ENCODE results near the gene PTPRF. TPM values are rescaled to one million over a fixed set of nuclear protein-coding genes. Genes with fewer than 3 reads are reported as not detected.
A peak's percentile ranks its signal among the peaks of the same experiment; 100 is the strongest.

PTPRF gene
- total RNA-seq, 1 experiment from 2014 or later = not detected

DNA sequence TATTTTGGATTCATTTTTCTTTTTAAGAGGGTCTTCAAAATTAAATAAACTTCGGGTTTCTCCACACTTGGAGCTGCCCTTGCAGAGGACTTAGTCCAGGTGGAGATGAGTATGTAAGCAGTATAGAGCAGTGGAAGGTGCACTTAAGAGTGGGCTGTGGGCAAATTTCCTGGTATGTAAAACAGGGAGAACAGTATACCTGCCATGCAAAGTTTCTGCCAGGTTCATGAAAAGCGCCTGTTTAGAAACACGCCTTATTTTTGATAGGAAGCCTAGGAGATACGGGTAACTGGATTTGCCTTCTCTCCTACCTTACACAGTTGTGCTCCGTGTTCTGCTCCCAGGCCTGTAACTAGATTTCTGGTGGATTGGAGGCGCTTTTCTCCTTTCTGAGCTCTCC is 120.5 kb downstream of the PTPRF start:
- Histone ChIP-seq H3K4me2 (ENCODE audit: low read depth, low read length, poor library complexity, severe bottlenecking) (peak overlapping the region; percentile 94), H4K20me1 (ENCODE audit: insufficient read depth, low read depth, low read length) (peaks cover 14% of the 10 kb centered on the region), H3K4me3 (ENCODE audit: low read length) (peak overlapping the region; percentile 98), H3K36me3 (ENCODE audit: insufficient read depth, low read length) (peaks cover 32% of the 10 kb centered on the region), H3K9me2 (replicated peaks; ENCODE audit: insufficient read depth, low read length) (no peaks in the 10 kb centered on the region), H3K4me1 (ENCODE audit: low read length) (peaks cover 40% of the 10 kb centered on the region), H3K9ac (ENCODE audit: low read length) (peak overlapping the region; percentile 96), H2AFZ (ENCODE audit: low read length) (no peak overlapping the region), H3K79me2 (ENCODE audit: low read length) (peaks cover 53% of the 10 kb centered on the region), H3K9me3 (ENCODE audit: low read length) (no peaks in the 10 kb centered on the region), H3K27me3 (ENCODE audit: low read length) (no peaks in the 10 kb centered on the region), H3K27ac (ENCODE audit: low read length) (peak overlapping the region; percentile 74)
- peak; percentile 60 for DNase-seq

- Histone ChIP-seq H3K9me3 (ENCODE audit: low read length) (no peaks in the 10 kb centered on the region), H3K27me3 (ENCODE audit: low read length) (no peaks in the 10 kb centered on the region), H3K27ac (ENCODE audit: low read length) (peak overlapping the region; percentile 74; the same call in 1 of the 2 replicates), H3K9ac (ENCODE audit: low read length) (peak overlapping the region; percentile 96), H2AFZ (ENCODE audit: low read length) (no peak overlapping the region), H3K4me1 (ENCODE audit: low read length) (peaks cover 40% of the 10 kb centered on the region), H3K36me3 (ENCODE audit: insufficient read depth, low read length) (peaks cover 38% of the 10 kb centered on the region), H3K4me2 (ENCODE audit: low read depth, low read length, poor library complexity, severe bottlenecking) (peak overlapping the region; percentile 94), H3K9me2 (replicated peaks; ENCODE audit: insufficient read depth, low read length) (no peaks in the 10 kb centered on the region), H3K4me3 (ENCODE audit: low read length) (peak overlapping the region; percentile 98), H3K79me2 (ENCODE audit: low read length) (peaks cover 53% of the 10 kb centered on the region), H4K20me1 (ENCODE audit: insufficient read depth, low read depth, low read length) (peaks cover 14% of the 10 kb centered on the region)
- no peak for DNase-seq
These were observed 121.2 kb downstream of the PTPRF start for GRCh38 chr1:43651902-43652301.

GRCh38 chr1:43653339-43653738 is 122.7 kb downstream of the PTPRF start:
- Histone ChIP-seq H3K27ac (ENCODE audit: low read length) (peak overlapping the region; percentile 76), H4K20me1 (ENCODE audit: insufficient read depth, low read depth, low read length) (peaks cover 14% of the 10 kb centered on the region), H3K9me3 (ENCODE audit: low read length) (no peaks in the 10 kb centered on the region), H3K36me3 (ENCODE audit: insufficient read depth, low read length) (peaks cover 40% of the 10 kb centered on the region), H3K9ac (ENCODE audit: low read length) (peak overlapping the region; percentile 48), H3K4me2 (ENCODE audit: low read depth, low read length, poor library complexity, severe bottlenecking) (peak overlapping the region; percentile 62), H2AFZ (ENCODE audit: low read length) (no peak overlapping the region), H3K9me2 (replicated peaks; ENCODE audit: insufficient read depth, low read length) (no peaks in the 10 kb centered on the region), H3K4me3 (ENCODE audit: low read length) (peak overlapping the region; percentile 30; the same call in 1 of the 2 replicates), H3K4me1 (ENCODE audit: low read length) (peaks cover 40% of the 10 kb centered on the region), H3K79me2 (ENCODE audit: low read length) (peaks cover 53% of the 10 kb centered on the region), H3K27me3 (ENCODE audit: low read length) (no peaks in the 10 kb centered on the region)
- peak; percentile 71 for DNase-seq

DNA sequence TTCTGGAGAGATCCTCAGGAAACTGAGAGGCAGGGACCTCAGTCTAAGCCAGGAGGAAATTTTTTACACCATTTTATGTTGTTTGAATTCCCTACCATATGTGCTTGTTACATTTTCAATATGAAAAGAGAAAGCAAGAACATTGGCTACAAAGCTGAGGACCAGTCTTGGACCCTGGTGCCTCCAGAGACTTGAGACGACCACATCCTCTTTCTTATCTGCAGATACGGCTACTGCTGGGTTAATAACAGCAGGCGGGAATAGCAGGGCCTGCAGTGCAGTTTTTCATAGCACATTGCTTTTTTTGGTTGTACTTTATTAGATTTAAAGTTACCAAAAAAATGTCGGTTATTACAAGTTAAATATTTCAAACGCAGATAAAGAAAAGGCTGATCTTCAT is 123.2 kb downstream of the PTPRF start:
- no peak overlapping the region for H2AFZ ChIP-seq (ENCODE audit: low read length)
- no peaks in the 10 kb centered on the region for H3K9me2 ChIP-seq (replicated peaks; ENCODE audit: insufficient read depth, low read length)
- peaks cover 53% of the 10 kb centered on the region for H3K79me2 ChIP-seq (ENCODE audit: low read length)
- H3K9ac ChIP-seq (ENCODE audit: low read length) = peak overlapping the region; percentile 48
- no peaks in the 10 kb centered on the region for H3K9me3 ChIP-seq (ENCODE audit: low read length)
- peak overlapping the region; percentile 62 for H3K4me2 ChIP-seq (ENCODE audit: low read depth, low read length, poor library complexity, severe bottlenecking)
- peaks cover 14% of the 10 kb centered on the region for H4K20me1 ChIP-seq (ENCODE audit: insufficient read depth, low read depth, low read length)
- H3K4me1 ChIP-seq (ENCODE audit: low read length) = peaks cover 39% of the 10 kb centered on the region
- H3K36me3 ChIP-seq (ENCODE audit: insufficient read depth, low read length) = peaks cover 40% of the 10 kb centered on the region
- H3K27me3 ChIP-seq (ENCODE audit: low read length) = no peaks in the 10 kb centered on the region
- H3K27ac ChIP-seq (ENCODE audit: low read length) = peak overlapping the region; percentile 76
- peak; percentile 60 for DNase-seq
- peak overlapping the region; percentile 30 for H3K4me3 ChIP-seq (ENCODE audit: low read length)

GRCh38 chr1:43655953-43656352 is 125.3 kb downstream of the PTPRF start:
- Histone ChIP-seq H3K4me2 (ENCODE audit: low read depth, low read length, poor library complexity, severe bottlenecking) (no peak overlapping the region), H4K20me1 (ENCODE audit: insufficient read depth, low read depth, low read length) (peaks cover 9% of the 10 kb centered on the region), H3K9ac (ENCODE audit: low read length) (no peak overlapping the region), H2AFZ (ENCODE audit: low read length) (no peak overlapping the region), H3K4me3 (ENCODE audit: low read length) (no peak overlapping the region), H3K4me1 (ENCODE audit: low read length) (peaks cover 33% of the 10 kb centered on the region), H3K9me3 (ENCODE audit: low read length) (no peaks in the 10 kb centered on the region), H3K9me2 (replicated peaks; ENCODE audit: insufficient read depth, low read length) (no peaks in the 10 kb centered on the region), H3K27me3 (ENCODE audit: low read length) (no peaks in the 10 kb centered on the region), H3K79me2 (ENCODE audit: low read length) (peaks cover 56% of the 10 kb centered on the region), H3K27ac (ENCODE audit: low read length) (no peak overlapping the region), H3K36me3 (ENCODE audit: insufficient read depth, low read length) (peaks cover 56% of the 10 kb centered on the region)
- DNase-seq = no peak

DNA sequence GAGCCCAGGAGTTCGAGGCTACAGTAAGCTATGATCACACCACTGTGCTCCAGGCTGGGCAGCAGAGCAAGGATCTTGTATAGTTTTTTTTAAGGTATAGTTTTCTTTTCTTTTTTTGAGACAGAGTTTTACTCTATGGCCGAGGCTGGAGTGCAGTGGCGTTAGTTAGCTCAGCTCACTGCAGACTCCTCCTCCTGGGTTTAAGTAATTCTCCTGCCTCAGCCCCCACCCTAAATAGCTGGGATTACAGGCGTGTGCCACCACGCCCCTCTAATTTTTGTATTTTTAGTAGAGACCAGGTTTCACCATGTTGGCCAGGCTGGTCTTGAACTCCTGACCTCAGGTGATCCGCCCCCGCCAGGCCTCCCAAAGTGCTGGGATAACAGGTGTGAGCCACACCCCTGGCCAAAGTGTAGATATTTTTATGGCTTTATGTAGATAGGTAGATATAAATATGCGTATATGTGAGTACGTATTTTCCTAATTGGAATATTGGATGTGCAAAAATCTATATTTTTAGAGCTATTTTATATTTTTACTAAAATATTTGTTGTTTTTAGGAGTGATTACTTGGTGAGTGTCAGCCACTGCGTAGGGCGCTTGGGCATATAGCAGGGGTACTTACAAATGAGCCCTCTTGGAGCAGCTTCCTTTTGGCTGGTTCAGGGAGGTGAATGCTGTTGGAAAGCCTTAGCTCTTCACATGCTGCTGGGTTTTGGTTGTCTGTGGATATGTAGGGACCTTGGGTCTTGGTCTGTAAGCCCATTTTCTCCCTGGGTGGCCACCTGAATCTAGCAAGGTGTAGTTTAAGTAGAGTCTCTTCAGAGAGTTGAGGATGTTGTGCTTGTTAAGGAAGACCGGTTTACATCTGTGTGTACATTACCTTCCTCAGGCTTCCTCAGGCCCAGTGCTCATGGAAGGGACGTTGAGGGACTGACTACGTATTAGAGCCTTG is 128.8 kb downstream of the PTPRF start:
- H3K4me2 ChIP-seq (ENCODE audit: low read depth, low read length, poor library complexity, severe bottlenecking) = no peak overlapping the region
- no peaks in the 10 kb centered on the region for H3K9me2 ChIP-seq (replicated peaks; ENCODE audit: insufficient read depth, low read length)
- H3K9ac ChIP-seq (ENCODE audit: low read length) = no peak overlapping the region
- no peaks in the 10 kb centered on the region for H3K9me3 ChIP-seq (ENCODE audit: low read length)
- peaks cover under 1% of the 10 kb centered on the region for H3K4me1 ChIP-seq (ENCODE audit: low read length)
- H3K27ac ChIP-seq (ENCODE audit: low read length) = no peak overlapping the region
- H4K20me1 ChIP-seq (ENCODE audit: insufficient read depth, low read depth, low read length) = no peaks in the 10 kb centered on the region
- H3K4me3 ChIP-seq (ENCODE audit: low read length) = no peak overlapping the region
- DNase-seq = no peak
- H2AFZ ChIP-seq (ENCODE audit: low read length) = no peak overlapping the region
- H3K36me3 ChIP-seq (ENCODE audit: insufficient read depth, low read length) = peaks cover 60% of the 10 kb centered on the region
- peaks cover 25% of the 10 kb centered on the region for H3K79me2 ChIP-seq (ENCODE audit: low read length)
- no peaks in the 10 kb centered on the region for H3K27me3 ChIP-seq (ENCODE audit: low read length)

DNA sequence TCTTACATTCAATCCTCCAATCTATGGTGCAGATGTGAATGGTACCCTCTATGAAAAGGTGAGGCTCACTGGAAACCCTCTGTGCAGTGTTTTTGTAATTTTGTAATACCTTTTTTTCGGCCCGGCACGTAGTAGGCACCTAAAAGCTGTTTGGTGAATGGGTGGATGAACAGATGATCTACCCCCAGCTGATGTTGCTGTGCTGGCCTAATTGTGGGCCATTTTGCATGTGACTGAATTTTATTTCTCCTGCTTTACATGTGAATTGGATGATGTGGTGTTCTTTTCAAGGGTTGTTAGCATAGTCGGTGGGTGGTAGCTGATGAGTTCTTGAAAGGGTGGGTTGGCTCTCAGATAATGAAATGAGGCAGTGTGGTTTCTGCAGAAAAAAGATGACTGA is 129.7 kb downstream of the PTPRF start:
- Histone ChIP-seq H3K4me1 (ENCODE audit: low read length) (no peaks in the 10 kb centered on the region; the same call in 1 of the 2 replicates), H3K4me2 (ENCODE audit: low read depth, low read length, poor library complexity, severe bottlenecking) (no peak overlapping the region), H3K27me3 (ENCODE audit: low read length) (no peaks in the 10 kb centered on the region), H2AFZ (ENCODE audit: low read length) (no peak overlapping the region), H3K27ac (ENCODE audit: low read length) (no peak overlapping the region), H3K36me3 (ENCODE audit: insufficient read depth, low read length) (peaks cover 60% of the 10 kb centered on the region), H3K9me3 (ENCODE audit: low read length) (no peaks in the 10 kb centered on the region), H3K9ac (ENCODE audit: low read length) (no peak overlapping the region), H3K79me2 (ENCODE audit: low read length) (peaks cover 17% of the 10 kb centered on the region), H3K4me3 (ENCODE audit: low read length) (no peak overlapping the region), H4K20me1 (ENCODE audit: insufficient read depth, low read depth, low read length) (peaks cover 1% of the 10 kb centered on the region; the same call in 1 of the 2 replicates), H3K9me2 (replicated peaks; ENCODE audit: insufficient read depth, low read length) (no peaks in the 10 kb centered on the region)
- DNase-seq = no peak

DNA sequence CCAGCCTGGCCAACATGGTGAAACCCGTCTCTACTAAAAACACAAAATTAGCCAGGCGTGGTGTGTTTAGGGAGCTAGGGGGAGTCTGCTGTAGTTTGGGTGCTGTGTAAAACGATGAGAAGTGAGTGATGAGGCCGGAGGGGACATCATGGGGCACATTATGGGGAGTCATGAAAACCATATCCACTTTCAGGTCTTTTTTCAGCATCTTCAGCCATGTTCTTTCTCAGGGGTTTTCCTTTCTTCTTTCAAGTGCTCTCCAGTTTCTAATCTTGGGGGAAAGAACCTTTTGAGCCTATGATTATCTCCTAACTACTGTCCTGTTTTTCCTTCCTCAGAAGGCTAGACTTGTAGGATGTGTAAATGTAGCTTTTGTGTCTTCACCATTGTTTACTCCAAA is 133.7 kb downstream of the PTPRF start:
- DNase-seq = no peak
- H3K27ac ChIP-seq (ENCODE audit: low read length) = no peak overlapping the region

More for the DNA sequence above, 133.7 kb downstream of the PTPRF start:
- Histone ChIP-seq H3K9me2 (replicated peaks; ENCODE audit: insufficient read depth, low read length) (no peaks in the 10 kb centered on the region), H3K79me2 (ENCODE audit: low read length) (peaks cover 17% of the 10 kb centered on the region; the same call in 1 of the 2 replicates), H3K27me3 (ENCODE audit: low read length) (no peaks in the 10 kb centered on the region), H3K4me1 (ENCODE audit: low read length) (no peaks in the 10 kb centered on the region), H3K9ac (ENCODE audit: low read length) (no peak overlapping the region), H2AFZ (ENCODE audit: low read length) (no peak overlapping the region), H4K20me1 (ENCODE audit: insufficient read depth, low read depth, low read length) (peaks cover 5% of the 10 kb centered on the region; the same call in 1 of the 2 replicates), H3K4me2 (ENCODE audit: low read depth, low read length, poor library complexity, severe bottlenecking) (no peak overlapping the region), H3K4me3 (ENCODE audit: low read length) (no peak overlapping the region), H3K9me3 (ENCODE audit: low read length) (no peaks in the 10 kb centered on the region), H3K36me3 (ENCODE audit: insufficient read depth, low read length) (peaks cover 78% of the 10 kb centered on the region)

Data from Karpas-422 (cell line).